ENCODE results near the gene PDXK.

The PDXK gene

DNA sequence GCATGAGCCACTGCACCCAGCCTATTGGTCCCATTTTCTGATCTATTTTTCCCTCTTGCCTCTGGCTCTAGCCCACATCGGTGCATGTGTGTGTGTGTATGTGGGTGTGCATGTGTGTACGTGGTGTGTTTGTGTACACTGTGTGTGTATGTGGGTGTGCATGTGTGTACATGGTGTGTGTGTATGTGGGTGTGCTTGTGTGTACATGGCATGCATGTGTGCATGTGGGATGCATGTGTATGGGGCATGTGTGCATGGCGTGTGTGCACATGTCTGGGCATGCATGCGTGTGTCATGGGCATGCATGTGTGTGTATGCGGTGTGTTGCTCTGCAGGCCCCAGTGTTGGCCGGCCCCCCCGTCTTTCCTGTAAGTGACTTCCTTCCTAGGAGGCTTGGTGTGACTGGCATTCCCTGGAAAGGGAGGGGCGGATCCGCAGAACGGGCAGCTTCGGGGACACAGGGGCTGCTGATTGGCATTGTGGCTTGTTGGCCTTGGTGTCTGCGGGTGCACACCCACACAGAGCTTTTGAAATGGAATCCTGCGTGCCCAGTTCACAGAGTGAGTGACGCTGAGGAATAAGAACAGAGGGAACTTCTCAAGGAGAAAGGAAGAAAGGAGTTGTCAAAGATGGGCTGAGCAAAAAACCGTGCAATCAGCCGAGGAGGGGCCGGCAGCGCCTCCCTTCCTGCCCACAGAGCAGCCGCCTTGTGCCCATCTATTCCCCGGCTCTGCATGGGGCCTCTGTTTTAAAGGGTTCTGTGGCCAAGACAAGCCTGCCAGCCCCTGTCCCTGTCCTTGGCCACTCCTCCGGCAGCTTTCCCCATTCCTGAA lies 8.0 kb downstream of the PDXK start:
- DNase-seq, result no peak

GRCh38 chr21:43727519-43728153 lies 8.7 kb downstream of the PDXK start:
- no peak for DNase-seq

DNA sequence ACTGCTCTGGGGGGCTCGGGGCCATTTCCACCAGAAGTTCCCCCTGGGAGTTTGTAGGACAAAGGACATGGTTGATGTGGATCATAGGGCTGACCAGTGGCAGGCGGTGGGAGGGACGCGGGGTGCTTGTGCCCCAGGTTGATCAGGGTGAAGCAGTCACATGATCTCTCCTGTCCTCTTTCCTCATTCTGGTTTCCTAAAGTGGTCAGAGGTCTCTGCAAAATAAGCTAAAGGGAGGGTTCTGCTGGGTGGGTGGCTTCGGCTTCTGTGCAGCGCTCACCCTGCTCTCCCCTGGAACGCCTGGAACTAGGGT lies 9.2 kb downstream of the PDXK start:
- no peak for DNase-seq

GRCh38 chr21:43728467-43729390 lies 9.8 kb downstream of the PDXK start:
- peak in 2 of 3 experiments; percentile 84 to 90 for DNase-seq

GRCh38 chr21:43731476-43731875 lies 12.5 kb downstream of the PDXK start:
- DNase-seq, result no peak

DNA sequence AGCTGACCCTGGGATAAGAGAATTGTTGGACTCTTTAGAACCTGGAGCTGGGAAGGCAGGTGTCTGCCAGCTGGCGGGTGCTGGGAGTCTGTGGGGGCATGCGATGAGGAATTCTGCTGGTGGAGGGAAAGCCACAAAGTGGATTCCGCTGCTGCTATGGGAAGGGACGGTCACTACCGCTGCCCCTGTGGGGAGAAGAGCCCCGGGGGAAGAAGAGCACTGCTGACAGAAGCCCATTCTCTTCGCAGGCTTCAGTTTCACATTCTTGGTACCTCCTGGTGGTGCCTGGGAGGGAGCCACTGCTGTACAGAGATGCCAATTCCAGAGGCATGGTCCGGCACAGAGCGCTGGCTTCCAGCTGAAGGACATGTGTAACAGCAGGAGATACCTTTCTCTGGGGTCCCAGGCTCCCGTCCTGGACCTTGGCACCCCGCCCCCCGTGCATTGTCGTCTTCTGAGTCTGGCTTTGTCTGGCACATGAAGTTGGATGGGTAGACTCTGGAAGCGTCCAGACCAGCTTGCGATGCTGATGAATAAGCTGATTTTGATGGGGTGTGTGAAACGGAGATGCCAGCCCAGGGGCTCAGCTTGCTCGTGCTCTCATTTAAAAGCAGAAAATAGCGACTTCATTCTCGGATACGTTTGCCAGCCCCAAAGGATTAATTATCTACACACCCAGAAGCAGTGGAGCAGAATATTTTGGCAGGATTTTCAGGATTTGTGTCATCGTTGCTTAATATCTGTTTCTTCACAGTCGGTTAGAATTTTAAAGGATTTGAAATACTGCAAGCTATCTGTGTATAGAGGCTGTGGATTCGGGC lies 13.2 kb downstream of the PDXK start:
- DNase-seq, result no peak

GRCh38 chr21:43733060-43733459 lies 14.1 kb downstream of the PDXK start:
- DNase-seq, result no peak

GRCh38 chr21:43733529-43734071 lies 14.7 kb downstream of the PDXK start:
- DNase-seq, result no peak

- no peak for DNase-seq
These were observed 15.4 kb downstream of the PDXK start for GRCh38 chr21:43734131-43734927.

GRCh38 chr21:43734928-43735229 lies 15.9 kb downstream of the PDXK start:
- no peak for DNase-seq

- no peak for DNase-seq
These were observed 16.5 kb downstream of the PDXK start for GRCh38 chr21:43735236-43736091.

DNA sequence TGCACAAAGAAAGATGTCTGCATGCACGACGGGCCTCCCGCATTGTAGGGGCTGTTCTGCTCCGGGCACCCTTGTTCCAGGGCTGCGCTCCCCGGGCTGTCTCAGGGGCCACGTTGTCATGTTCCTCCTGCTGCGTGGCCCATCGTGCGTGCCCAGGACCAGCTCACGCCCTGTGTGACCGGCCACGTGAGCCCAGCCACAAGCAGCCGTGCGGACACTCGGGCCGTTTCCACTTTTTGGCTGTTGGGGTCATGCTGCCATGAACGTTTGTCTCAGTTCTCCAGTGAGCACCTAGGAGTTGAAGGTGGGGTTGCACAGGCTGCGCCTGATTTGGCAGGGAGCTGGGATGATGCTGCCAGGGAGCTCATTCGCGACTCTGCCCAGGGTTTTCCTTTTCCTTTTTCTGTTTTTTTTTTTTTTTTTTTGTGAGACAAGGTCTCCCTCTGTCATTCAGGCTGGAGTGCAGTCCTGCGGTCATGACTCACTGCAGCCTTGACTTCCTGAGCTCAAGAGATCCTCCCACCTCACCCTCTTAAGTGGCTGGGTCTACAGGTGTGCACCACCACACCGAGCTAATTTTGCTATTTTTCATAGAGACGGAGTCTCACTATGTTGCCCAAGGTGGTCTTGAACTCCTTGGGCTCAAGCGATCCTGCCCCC lies 17.4 kb downstream of the PDXK start:
- no peak for DNase-seq

GRCh38 chr21:43737158-43737950 lies 18.4 kb downstream of the PDXK start:
- DNase-seq, result no peak

GRCh38 chr21:43739621-43740435 lies 20.9 kb downstream of the PDXK start:
- DNase-seq, result no peak

- peak in 2 of 3 experiments; percentile 66 to 79 for DNase-seq
These were observed 21.7 kb downstream of the PDXK start for GRCh38 chr21:43740497-43741156.

DNA sequence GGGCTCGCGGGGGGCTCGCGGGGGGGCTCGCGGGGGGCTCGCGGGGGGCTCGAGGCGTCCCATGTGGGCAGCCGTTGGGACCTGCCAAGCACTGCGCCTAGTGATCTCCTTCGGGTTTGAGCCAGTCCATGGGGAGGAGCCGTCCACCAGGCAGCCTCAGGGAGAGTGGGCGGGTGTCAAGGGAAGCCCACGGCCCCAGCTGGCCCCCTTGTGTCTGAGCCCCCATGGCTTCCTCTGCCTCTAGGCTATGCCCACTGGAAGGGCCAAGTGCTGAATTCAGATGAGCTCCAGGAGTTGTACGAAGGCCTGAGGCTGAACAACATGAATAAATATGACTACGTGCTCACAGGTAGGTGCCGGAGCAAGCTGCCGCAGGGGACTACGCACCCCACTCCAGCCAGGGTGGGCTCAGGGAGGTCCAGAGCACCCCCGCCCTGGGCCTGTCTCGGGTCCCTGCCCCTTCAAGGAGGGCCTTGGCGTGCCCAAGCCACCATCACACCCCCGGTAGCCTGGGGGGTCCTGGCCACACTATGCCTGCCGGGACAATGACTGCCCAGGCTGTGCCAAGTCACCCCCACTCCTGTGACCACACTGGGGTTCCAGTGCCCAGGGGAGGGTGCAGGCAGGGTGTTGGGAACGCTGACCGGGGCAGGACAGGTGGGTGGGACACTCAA lies 22.6 kb downstream of the PDXK start:
- DNase-seq, result peak in 1 of 3 experiments; percentile 14

DNA sequence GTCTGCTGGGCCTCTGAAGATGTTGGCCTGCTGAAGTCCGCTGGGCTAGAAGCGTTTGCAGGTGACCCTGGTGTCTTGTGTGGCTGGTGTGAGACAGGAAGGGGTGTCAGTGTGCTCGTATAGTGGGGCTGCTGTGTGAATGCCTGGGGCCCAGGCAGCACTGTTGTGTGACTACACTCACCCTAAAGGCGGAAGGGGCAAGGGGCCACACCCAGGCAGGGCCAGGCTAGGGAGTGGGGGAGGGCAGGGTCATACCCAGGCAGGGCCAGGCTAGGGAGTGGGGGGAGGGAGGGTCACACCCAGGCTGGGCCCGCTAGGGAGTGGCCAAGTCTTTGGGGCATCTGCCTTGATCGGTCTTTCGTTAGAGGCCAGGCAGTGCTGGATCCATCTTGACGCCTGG lies 25.0 kb downstream of the PDXK start:
- DNase-seq, result no peak

Measured in NCI-H1417 (cell line).